Thoracic aorta (tissue), 2 donors: ENCODE data around the gene STX7. TPM values are rescaled to one million over a fixed set of nuclear protein-coding genes. Genes with fewer than 3 reads are reported as not detected.

ENCODE experiments used
- ATAC-seq: fragments of 150-250 bp; one replicate; pipeline ENCODE4 v1.8.0; 2017; ENCODE audit warnings: low read depth; ENCODE audit not compliant: insufficient number of reproducible peaks, low FRiP score
- DNase-seq: peaks from one replicate; pipeline ENCODE4 v3.0.0-alpha.2; 2020; ENCODE audit warnings: low spot score
- H3K27ac ChIP-seq, 2 donors: fragments of 200-600 bp; sonication (generic); 1 replicate in 1 of 2; 2 replicates in 1 of 2; pipeline ENCODE4 v1.5.1; 2016; ENCODE audit warnings: mild to moderate bottlenecking in 2 of 2, moderate library complexity in 2 of 2
- H3K27me3 ChIP-seq: fragments of 200-600 bp; sonication (generic); replicated peaks from 2 replicates; pipeline ENCODE4 v1.6.0; 2016; ENCODE audit warnings: mild to moderate bottlenecking; ENCODE audit not compliant: insufficient read depth
- H3K36me3 ChIP-seq: fragments of 200-600 bp; sonication (generic); one replicate; pipeline ENCODE4 v1.5.1; 2016
- H3K4me1 ChIP-seq, 2 donors: fragments of 200-600 bp; sonication (generic); 1 replicate in 1 of 2; 2 replicates in 1 of 2; pipeline versions ENCODE4 v1.5.1 to v1.6.0; 2016; ENCODE audit warnings: low read depth in 2 of 2, mild to moderate bottlenecking in 1 of 2; ENCODE audit not compliant: control insufficient read depth in 1 of 2
- H3K4me3 ChIP-seq: fragments of 200-600 bp; sonication (generic); 2 replicates; pipeline ENCODE4 v1.5.1; 2016; ENCODE audit warnings: mild to moderate bottlenecking
- H3K9me3 ChIP-seq: fragments of 200-600 bp; sonication (generic); 2 replicates; pipeline ENCODE4 v1.5.1; 2016
- CTCF ChIP-seq: fragments of 200-600 bp; sonication (generic); IDR thresholded peaks from one replicate; pipeline ENCODE4 v1.5.1; 2019; ENCODE audit warnings: antibody characterized with exemption
- total RNA-seq, 2 donors: library from RNA; depleted of rRNA; stranded (reverse); fragments of >200 nt; gene quantifications; one replicate each; pipeline versions ENCODE4 v1.1.0 to v1.2.3, GENCODE V29; 2016

The STX7 gene
- total RNA-seq, 2 donors from 2014 or later, result 46.2 to 64.0 TPM

- Histone ChIP-seq H3K4me3 (peak overlapping the region; percentile 90), H3K27ac (peak overlapping the region; percentile 73 to 75), H3K27me3 (no peaks in the 10 kb centered on the region), H3K4me1 (peaks cover 34 to 46% of the 10 kb centered on the region in 2 donors), H3K36me3 (no peaks in the 10 kb centered on the region), H3K9me3 (no peaks in the 10 kb centered on the region)
- no peak for TF ChIP-seq CTCF
- ATAC-seq (no peak), DNase-seq (no peak)
Measured at GRCh38 chr6:132513831-132514545, 1.1 kb upstream of the STX7 start.

GRCh38 chr6:132512342-132512637 is 626 bp downstream of the STX7 start:
- Histone ChIP-seq H3K9me3 (no peaks in the 10 kb centered on the region), H3K27ac (peak overlapping the region; percentile 73 to 75), H3K27me3 (no peaks in the 10 kb centered on the region), H3K4me3 (peak overlapping the region; percentile 90), H3K36me3 (no peaks in the 10 kb centered on the region), H3K4me1 (peaks cover 40 to 59% of the 10 kb centered on the region in 2 donors)
- DNase-seq (no peak), ATAC-seq (no peak)
- TF ChIP-seq CTCF, result no peak

DNA sequence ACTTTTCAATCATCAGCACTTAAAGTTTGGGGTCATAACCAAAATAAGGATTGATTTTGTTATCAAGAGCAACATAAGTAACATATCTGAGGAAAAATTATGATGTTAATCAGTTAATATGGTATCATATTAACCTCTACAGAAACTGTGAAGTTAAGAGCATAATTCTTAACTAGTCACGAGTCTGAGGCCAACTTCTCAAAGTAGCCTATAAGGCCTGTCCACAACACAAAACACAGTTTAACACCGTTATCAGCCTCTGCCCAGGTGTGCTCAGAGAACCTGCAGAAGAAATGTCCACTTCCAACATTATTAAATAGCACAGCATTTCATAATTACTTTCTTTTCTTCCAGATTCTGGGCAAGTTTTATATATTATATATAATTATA is 1.1 kb downstream of the STX7 start:
- no peak for TF ChIP-seq CTCF
- H3K4me1 ChIP-seq, result peaks cover 45 to 60% of the 10 kb centered on the region in 2 donors
- ATAC-seq, result no peak
- no peaks in the 10 kb centered on the region for H3K27me3 ChIP-seq
- no peak for DNase-seq
- H3K27ac ChIP-seq, result peak overlapping the region; percentile 73 to 75
- H3K4me3 ChIP-seq, result peak overlapping the region; percentile 90
- no peaks in the 10 kb centered on the region for H3K9me3 ChIP-seq
- H3K36me3 ChIP-seq, result no peaks in the 10 kb centered on the region

- no peak for TF ChIP-seq CTCF
- H3K36me3 ChIP-seq, result no peaks in the 10 kb centered on the region
- H3K4me3 ChIP-seq, result peak overlapping the region; percentile 90
- peaks cover 49 to 65% of the 10 kb centered on the region in 2 donors for H3K4me1 ChIP-seq
- no peaks in the 10 kb centered on the region for H3K27me3 ChIP-seq
- no peaks in the 10 kb centered on the region for H3K9me3 ChIP-seq
- ATAC-seq (no peak), DNase-seq (no peak)
- peak overlapping the region; percentile 73 to 75 for H3K27ac ChIP-seq
Measured at GRCh38 chr6:132511210-132511830, 1.6 kb downstream of the STX7 start.

GRCh38 chr6:132506869-132507808 is 5.8 kb downstream of the STX7 start:
- no peak for ATAC-seq
- H3K4me3 ChIP-seq, result no peak overlapping the region
- no peak overlapping the region for H3K27ac ChIP-seq
- no peak for TF ChIP-seq CTCF
- H3K4me1 ChIP-seq, result peaks cover 53 to 73% of the 10 kb centered on the region in 2 donors
- DNase-seq, result no peak
- no peaks in the 10 kb centered on the region for H3K9me3 ChIP-seq
- no peaks in the 10 kb centered on the region for H3K27me3 ChIP-seq
- H3K36me3 ChIP-seq, result peaks cover 7% of the 10 kb centered on the region
